ENCODE measurements around the gene PCNX2. TPM values are rescaled to one million over a fixed set of nuclear protein-coding genes. Genes with fewer than 3 reads are reported as not detected.
"Not testable (repeated sequence)": the region's sequence is repeated elsewhere in the genome, so short reads cannot be mapped to it uniquely, and the experiment has no call there.

The PCNX2 gene
- total RNA-seq, 2 donors from 2014 or later, result 12.9 to 16.8 TPM

GRCh38 chr1:233086961-233087881 lies 208.3 kb downstream of the PCNX2 start:
- no peak for DNase-seq (ENCODE audit: low spot score)
- intact Hi-C loops (cut with DNase I), result no loop called here

GRCh38 chr1:233085566-233085965 lies 210.0 kb downstream of the PCNX2 start:
- DNase-seq (ENCODE audit: low spot score), result no peak
- intact Hi-C loops (cut with DNase I), result no loop called here

- intact Hi-C loops (cut with DNase I), result no loop called here
These were observed 212.6 kb downstream of the PCNX2 start for GRCh38 chr1:233082778-233083550.

GRCh38 chr1:233081735-233082134 lies 213.8 kb downstream of the PCNX2 start:
- no peak for DNase-seq (ENCODE audit: low spot score)

More at GRCh38 chr1:233082778-233083550, 212.6 kb downstream of the PCNX2 start:
- DNase-seq (ENCODE audit: low spot score), result no peak

GRCh38 chr1:233080827-233081226 lies 214.7 kb downstream of the PCNX2 start:
- intact Hi-C loops (cut with DNase I); DNase-seq (ENCODE audit: low spot score): not testable (repeated sequence)

More at GRCh38 chr1:233081735-233082134, 213.8 kb downstream of the PCNX2 start:
- intact Hi-C loops (cut with DNase I), result no loop called here

GRCh38 chr1:233080286-233080685 lies 215.2 kb downstream of the PCNX2 start:
- no peak for DNase-seq (ENCODE audit: low spot score)
- intact Hi-C loops (cut with DNase I), result no loop called here

- no peak for DNase-seq (ENCODE audit: low spot score)
- intact Hi-C loops (cut with DNase I), result no loop called here
These were observed 216.0 kb downstream of the PCNX2 start for GRCh38 chr1:233079574-233079973.

GRCh38 chr1:233078396-233078795 lies 217.1 kb downstream of the PCNX2 start:
- intact Hi-C loops (cut with DNase I), result no loop called here
- no peak for DNase-seq (ENCODE audit: low spot score)

- intact Hi-C loops (cut with DNase I), result no loop called here
- DNase-seq (ENCODE audit: low spot score), result no peak
These were observed 219.6 kb downstream of the PCNX2 start for GRCh38 chr1:233075915-233076295.

GRCh38 chr1:233066087-233066486 lies 229.4 kb downstream of the PCNX2 start:
- intact Hi-C loops (cut with DNase I), result no loop called here
- DNase-seq (ENCODE audit: low spot score), result no peak

- no peak for DNase-seq (ENCODE audit: low spot score)
These were observed 229.8 kb downstream of the PCNX2 start for GRCh38 chr1:233065685-233066084.

GRCh38 chr1:233064988-233065387 lies 230.5 kb downstream of the PCNX2 start:
- intact Hi-C loops (cut with DNase I), result no loop called here
- DNase-seq (ENCODE audit: low spot score), result no peak

More at GRCh38 chr1:233065685-233066084, 229.8 kb downstream of the PCNX2 start:
- intact Hi-C loops (cut with DNase I), result no loop called here

GRCh38 chr1:233063462-233063861 lies 232.1 kb downstream of the PCNX2 start:
- intact Hi-C loops (cut with DNase I), result no loop called here
- no peak for DNase-seq (ENCODE audit: low spot score)

GRCh38 chr1:233061265-233061664 lies 234.3 kb downstream of the PCNX2 start:
- intact Hi-C loops (cut with DNase I), result no loop called here
- DNase-seq (ENCODE audit: low spot score), result no peak

GRCh38 chr1:233060461-233060994 lies 235.0 kb downstream of the PCNX2 start:
- no peak for DNase-seq (ENCODE audit: low spot score)
- intact Hi-C loops (cut with DNase I), result no loop called here

- DNase-seq (ENCODE audit: low spot score), result no peak
- intact Hi-C loops (cut with DNase I), result no loop called here
These were observed 237.7 kb downstream of the PCNX2 start for GRCh38 chr1:233057836-233058235.

- intact Hi-C loops (cut with DNase I), result no loop called here
- DNase-seq (ENCODE audit: low spot score), result no peak
These were observed 239.5 kb downstream of the PCNX2 start for GRCh38 chr1:233055879-233056641.

- no peak for DNase-seq (ENCODE audit: low spot score)
- intact Hi-C loops (cut with DNase I), result no loop called here
These were observed 249.9 kb downstream of the PCNX2 start for GRCh38 chr1:233045588-233045987.

GRCh38 chr1:233042834-233043233 lies 252.7 kb downstream of the PCNX2 start:
- DNase-seq (ENCODE audit: low spot score), result no peak
- intact Hi-C loops (cut with DNase I), result no loop called here

Data from posterior vena cava (tissue), 2 donors.